OCI-LY3 (cell line): ENCODE measurements around the gene ABCA2.

Source experiments
- EZH2phosphoT487 ChIP-seq: fragments of 200-600 bp; shearing (Covaris generic); IDR thresholded peaks from 2 replicates; pipeline ENCODE4 v1.6.1; 2018; ENCODE audit warnings: antibody characterized with exemption, mixed run types, low read depth
- TF ChIP-seq, protein P1 (sequence below): fragments of 200-600, 300-600 bp; sonication (generic); IDR thresholded peaks from 2 replicates; pipeline ENCODE4 v1.5.1; 2014; ENCODE audit warnings: antibody characterized with exemption, low read length, low read depth

DNA sequence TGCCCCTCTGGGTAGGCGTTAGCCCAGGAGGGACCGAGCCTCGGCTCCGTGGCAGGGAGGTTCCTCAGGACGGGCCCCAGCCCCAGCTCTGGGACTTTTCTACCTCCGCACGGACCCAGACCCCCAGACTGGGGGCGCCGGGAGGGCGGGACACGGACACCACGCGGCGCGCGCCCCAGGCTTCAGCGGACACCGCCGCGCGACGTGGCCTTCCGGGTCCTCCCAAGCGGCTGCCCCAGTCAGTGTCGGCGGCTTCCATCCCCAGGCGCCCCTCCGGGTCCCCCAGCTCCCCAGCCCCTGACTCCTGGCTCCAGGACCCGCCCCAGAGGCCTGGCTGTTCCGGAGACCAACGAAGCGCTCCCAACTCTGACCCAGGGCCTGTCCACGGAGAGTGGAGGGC lies 42.2 kb downstream of the ABCA2 start:
- TF ChIP-seq, protein P1, sequence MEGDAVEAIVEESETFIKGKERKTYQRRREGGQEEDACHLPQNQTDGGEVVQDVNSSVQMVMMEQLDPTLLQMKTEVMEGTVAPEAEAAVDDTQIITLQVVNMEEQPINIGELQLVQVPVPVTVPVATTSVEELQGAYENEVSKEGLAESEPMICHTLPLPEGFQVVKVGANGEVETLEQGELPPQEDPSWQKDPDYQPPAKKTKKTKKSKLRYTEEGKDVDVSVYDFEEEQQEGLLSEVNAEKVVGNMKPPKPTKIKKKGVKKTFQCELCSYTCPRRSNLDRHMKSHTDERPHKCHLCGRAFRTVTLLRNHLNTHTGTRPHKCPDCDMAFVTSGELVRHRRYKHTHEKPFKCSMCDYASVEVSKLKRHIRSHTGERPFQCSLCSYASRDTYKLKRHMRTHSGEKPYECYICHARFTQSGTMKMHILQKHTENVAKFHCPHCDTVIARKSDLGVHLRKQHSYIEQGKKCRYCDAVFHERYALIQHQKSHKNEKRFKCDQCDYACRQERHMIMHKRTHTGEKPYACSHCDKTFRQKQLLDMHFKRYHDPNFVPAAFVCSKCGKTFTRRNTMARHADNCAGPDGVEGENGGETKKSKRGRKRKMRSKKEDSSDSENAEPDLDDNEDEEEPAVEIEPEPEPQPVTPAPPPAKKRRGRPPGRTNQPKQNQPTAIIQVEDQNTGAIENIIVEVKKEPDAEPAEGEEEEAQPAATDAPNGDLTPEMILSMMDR, result no peak
- TF ChIP-seq EZH2phosphoT487, result no peak
